ENCODE data around the gene CEMP1. TPM values are rescaled to one million over a fixed set of nuclear protein-coding genes. Genes with fewer than 3 reads are reported as not detected.

CEMP1 gene
- total RNA-seq, 2 donors from 2014 or later, result 0.23 to 0.75 TPM

GRCh38 chr16:2485811-2486507 lies 45.2 kb downstream of the CEMP1 start:
- no peaks in the 10 kb centered on the region for H3K27me3 Mint-ChIP-seq
- no peaks in the 10 kb centered on the region for H3K36me3 Mint-ChIP-seq (ENCODE audit: low read depth)
- no peak for DNase-seq
- peak overlapping the region; percentile 70 for H3K27ac Mint-ChIP-seq
- peaks cover 34% of the 10 kb centered on the region for H3K4me1 Mint-ChIP-seq
- no peak for ATAC-seq
- H3K9me3 ChIP-seq (ENCODE audit: control insufficient read depth, low read length, poor library complexity, severe bottlenecking), result no peaks in the 10 kb centered on the region
- H3K4me3 Mint-ChIP-seq, result no peak overlapping the region

GRCh38 chr16:2484898-2485508 lies 46.2 kb downstream of the CEMP1 start:
- DNase-seq (no peak), ATAC-seq (no peak)
- Mint-ChIP-seq H3K4me1 (peaks cover 36% of the 10 kb centered on the region), H3K27me3 (no peaks in the 10 kb centered on the region), H3K4me3 (no peak overlapping the region), H3K27ac (peak overlapping the region; percentile 70), H3K36me3 (ENCODE audit: low read depth) (no peaks in the 10 kb centered on the region)
- no peaks in the 10 kb centered on the region for H3K9me3 ChIP-seq (ENCODE audit: control insufficient read depth, low read length, poor library complexity, severe bottlenecking)

DNA sequence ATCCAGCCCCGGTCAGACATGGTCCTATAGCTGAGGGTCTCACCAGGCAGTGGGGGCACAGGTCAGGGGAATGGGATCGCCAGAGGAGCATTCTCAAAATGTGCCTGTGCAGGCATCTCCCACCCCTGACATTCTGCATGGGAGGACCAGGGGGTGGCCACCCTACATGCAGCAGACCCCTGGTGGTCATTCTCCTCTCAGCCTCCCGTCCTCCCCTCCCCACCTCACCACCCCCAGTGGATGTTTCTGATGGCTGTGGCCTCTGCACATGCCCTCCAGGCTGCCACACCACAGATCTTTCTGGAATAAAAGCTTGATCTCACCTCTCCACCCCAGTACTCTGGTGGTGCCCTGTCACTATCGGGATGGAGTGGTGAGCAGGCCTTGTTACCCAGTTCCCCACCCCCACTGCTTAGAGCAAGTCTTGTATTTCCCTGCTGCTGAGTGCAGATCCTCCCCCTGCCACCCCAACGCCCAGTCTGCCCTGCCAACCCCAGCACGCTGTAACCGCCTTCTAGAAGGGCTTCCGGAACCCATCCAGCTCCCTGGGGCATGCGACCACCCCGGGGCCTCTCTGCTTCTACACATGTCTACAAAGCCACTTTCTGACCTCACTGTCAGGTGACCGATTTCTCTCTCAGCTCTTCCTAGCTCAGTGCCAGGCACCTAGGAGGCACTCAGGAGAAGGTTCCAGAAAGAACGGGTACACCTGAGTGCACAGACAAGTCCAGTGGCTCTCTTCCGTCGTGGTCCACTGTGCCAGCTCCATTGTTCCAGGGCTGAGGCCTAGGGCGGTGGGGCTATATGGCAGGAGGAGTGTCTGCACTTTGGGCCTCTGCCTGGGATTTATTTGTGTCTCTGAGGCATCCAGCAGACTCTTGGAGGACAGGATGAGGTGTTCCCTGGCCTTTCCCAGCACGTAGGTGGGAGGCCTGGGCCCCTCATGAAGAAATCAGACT lies 47.0 kb downstream of the CEMP1 start:
- no peaks in the 10 kb centered on the region for H3K36me3 Mint-ChIP-seq (ENCODE audit: low read depth)
- no peak for DNase-seq
- ATAC-seq, result no peak
- no peaks in the 10 kb centered on the region for H3K9me3 ChIP-seq (ENCODE audit: control insufficient read depth, low read length, poor library complexity, severe bottlenecking)
- H3K4me3 Mint-ChIP-seq, result no peak overlapping the region
- no peaks in the 10 kb centered on the region for H3K27me3 Mint-ChIP-seq
- H3K4me1 Mint-ChIP-seq, result peaks cover 36% of the 10 kb centered on the region
- peak overlapping the region; percentile 70 for H3K27ac Mint-ChIP-seq

DNA sequence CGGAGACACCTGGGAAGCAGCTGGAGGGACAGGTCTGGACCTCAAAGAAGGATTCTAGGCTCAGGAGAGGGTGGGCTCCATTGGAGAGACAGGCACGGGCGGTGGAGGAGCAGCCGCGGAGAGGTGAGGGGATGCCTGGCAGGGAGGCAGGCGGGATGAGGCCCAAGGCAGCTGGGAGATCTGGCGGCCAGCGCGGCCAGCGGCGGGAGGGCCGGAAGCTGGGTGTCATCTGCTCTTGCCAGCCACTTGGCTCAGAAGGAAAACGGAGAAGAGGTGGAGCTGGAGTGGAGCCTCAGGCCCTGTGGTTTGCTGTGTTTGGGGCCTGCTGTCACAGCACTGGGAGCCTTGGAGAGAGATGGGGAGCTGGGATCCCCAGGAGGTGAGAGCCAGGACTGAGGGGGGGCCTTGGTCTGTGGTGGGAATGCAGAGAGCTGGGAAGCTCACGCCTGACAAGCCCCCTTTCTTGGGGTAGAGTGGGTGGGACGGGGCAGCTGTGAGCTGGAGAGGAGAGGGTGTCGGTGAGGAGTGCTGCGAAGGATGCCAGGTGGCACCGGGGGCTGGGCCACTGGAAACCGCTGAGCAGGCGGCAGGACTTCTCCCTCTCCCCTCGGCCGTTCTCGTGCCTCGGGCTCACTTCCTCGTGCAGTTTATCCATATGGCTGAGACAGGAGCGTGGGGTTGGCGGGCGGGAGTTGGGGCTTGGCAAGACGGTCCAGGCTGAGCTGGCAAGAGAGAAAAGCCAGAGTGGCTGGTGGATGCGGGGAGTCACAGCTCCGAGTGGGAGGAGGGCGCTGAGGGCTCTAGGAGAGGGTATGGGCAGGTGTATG lies 48.3 kb downstream of the CEMP1 start:
- no peak for DNase-seq
- no peak for ATAC-seq
- Mint-ChIP-seq H3K36me3 (ENCODE audit: low read depth) (no peaks in the 10 kb centered on the region), H3K4me3 (no peak overlapping the region), H3K27me3 (no peaks in the 10 kb centered on the region), H3K4me1 (peaks cover 36% of the 10 kb centered on the region), H3K27ac (no peak overlapping the region)
- H3K9me3 ChIP-seq (ENCODE audit: control insufficient read depth, low read length, poor library complexity, severe bottlenecking), result no peaks in the 10 kb centered on the region

GRCh38 chr16:2482249-2482648 lies 49.0 kb downstream of the CEMP1 start:
- no peak overlapping the region for H3K27ac Mint-ChIP-seq
- ATAC-seq (no peak), DNase-seq (no peak)
- H3K4me3 Mint-ChIP-seq, result no peak overlapping the region
- no peaks in the 10 kb centered on the region for H3K9me3 ChIP-seq (ENCODE audit: control insufficient read depth, low read length, poor library complexity, severe bottlenecking)
- no peaks in the 10 kb centered on the region for H3K36me3 Mint-ChIP-seq (ENCODE audit: low read depth)
- H3K4me1 Mint-ChIP-seq, result peaks cover 38% of the 10 kb centered on the region
- no peaks in the 10 kb centered on the region for H3K27me3 Mint-ChIP-seq

- no peaks in the 10 kb centered on the region for H3K36me3 Mint-ChIP-seq (ENCODE audit: low read depth)
- peaks cover 37% of the 10 kb centered on the region for H3K4me1 Mint-ChIP-seq
- no peak overlapping the region for H3K27ac Mint-ChIP-seq
- H3K27me3 Mint-ChIP-seq, result no peaks in the 10 kb centered on the region
- DNase-seq, result no peak
- no peaks in the 10 kb centered on the region for H3K9me3 ChIP-seq (ENCODE audit: control insufficient read depth, low read length, poor library complexity, severe bottlenecking)
- ATAC-seq, result no peak
- H3K4me3 Mint-ChIP-seq, result no peak overlapping the region
These were observed 49.5 kb downstream of the CEMP1 start for GRCh38 chr16:2481676-2482075.

DNA sequence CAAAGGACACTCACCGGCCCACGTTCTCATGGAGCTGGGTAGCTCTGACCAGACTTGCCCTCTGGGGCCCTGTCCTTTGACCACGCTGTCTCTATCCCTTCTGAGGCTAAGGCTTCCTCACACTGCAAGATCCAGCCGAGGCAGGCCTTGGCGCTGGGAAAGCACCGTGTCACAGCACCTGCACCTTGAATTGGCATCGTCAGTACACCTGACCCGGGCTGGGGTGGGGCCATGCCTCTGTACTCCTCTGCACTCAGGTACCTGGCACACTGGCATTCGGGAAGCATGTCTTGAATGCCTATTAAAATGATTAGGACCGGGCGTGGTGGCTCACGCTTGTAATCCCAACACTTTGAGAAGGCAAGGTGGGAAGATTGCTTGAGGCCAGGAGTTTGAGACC lies 50.3 kb downstream of the CEMP1 start:
- no peak for DNase-seq
- no peak for ATAC-seq
- H3K9me3 ChIP-seq (ENCODE audit: control insufficient read depth, low read length, poor library complexity, severe bottlenecking), result no peaks in the 10 kb centered on the region
- Mint-ChIP-seq H3K27me3 (no peaks in the 10 kb centered on the region), H3K4me3 (no peak overlapping the region), H3K4me1 (peaks cover 38% of the 10 kb centered on the region), H3K36me3 (ENCODE audit: low read depth) (no peaks in the 10 kb centered on the region), H3K27ac (no peak overlapping the region)

Other genes with a start within 250 kb of the CEMP1 start
- 10 to 100 TPM in 1 of 2 donors, 1 to 10 TPM in 1; 8.3 to 10.5 TPM for gene ABCA3, start 190.7 kb downstream of the CEMP1 start, total RNA-seq
- gene CCNF, start 102.0 kb downstream of the CEMP1 start, total RNA-seq, result 1 to 10 TPM; 2.9 to 3.3 TPM
- under 1 TPM; 0.70 to 0.85 TPM for gene TEDC2, start 71.3 kb downstream of the CEMP1 start, total RNA-seq
- gene NTN3, start 60.1 kb downstream of the CEMP1 start, total RNA-seq, result not detected
- 1 to 10 TPM; 4.4 to 8.4 TPM for gene TBC1D24, start 56.3 kb downstream of the CEMP1 start, total RNA-seq
- gene ATP6V0C, start 17.5 kb downstream of the CEMP1 start, total RNA-seq, result 100 to 1,000 TPM; 188 to 189 TPM
- gene AMDHD2, start 11.0 kb downstream of the CEMP1 start, total RNA-seq, result 100 to 1,000 TPM; 189 to 206 TPM
- gene PDPK1, start 6.6 kb upstream of the CEMP1 start, total RNA-seq, result 10 to 100 TPM; 65.5 to 69.7 TPM
- 10 to 100 TPM; 19.6 to 21.9 TPM for gene KCTD5, start 151.1 kb upstream of the CEMP1 start, total RNA-seq
- 1 to 10 TPM in 1 of 2 donors, under 1 TPM in 1; 0.83 to 1.4 TPM for gene PRSS27, start 188.8 kb upstream of the CEMP1 start, total RNA-seq
- gene SRRM2, start 221.2 kb upstream of the CEMP1 start, total RNA-seq, result 1,000 to 10,000 TPM; 1,185 to 1,285 TPM
- gene ELOB, start 245.9 kb upstream of the CEMP1 start, total RNA-seq, result 100 to 1,000 TPM; 121 to 131 TPM